Measurements from ENCODE around the gene GGCT.

GGCT gene

DNA sequence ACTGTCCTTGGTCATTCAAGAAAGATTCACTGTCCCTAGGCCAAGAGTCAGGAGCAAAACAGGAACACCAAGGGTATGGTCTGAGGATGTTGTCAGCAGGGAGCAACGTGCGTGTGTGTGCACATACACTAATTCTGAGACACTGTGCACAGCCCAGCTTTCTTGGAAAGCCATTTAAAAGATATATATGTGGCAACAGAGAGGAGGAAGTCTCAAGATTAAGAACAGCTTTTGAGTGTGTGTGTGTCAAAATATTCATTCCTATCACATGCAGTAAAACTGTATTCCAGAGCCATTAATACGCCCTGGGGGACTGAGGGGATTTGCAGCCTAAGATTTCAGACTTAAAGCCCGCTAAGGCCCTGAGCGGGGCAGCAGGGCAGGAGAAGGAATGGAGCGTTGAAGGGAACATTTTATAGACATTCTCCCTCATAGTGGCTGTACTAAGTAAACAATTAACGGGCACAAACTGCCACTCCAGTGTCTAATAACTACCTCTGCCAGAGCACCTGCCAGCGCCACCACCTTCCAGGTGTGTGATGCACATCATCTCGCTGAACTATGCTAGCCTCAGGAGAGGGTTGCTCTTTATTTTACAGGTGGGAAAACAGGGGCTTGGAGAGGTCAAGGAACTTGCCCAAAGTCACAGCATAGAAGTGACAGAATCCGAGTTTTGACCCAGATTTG is 28.0 kb downstream of the GGCT start:
- DNase-seq = no peak

DNA sequence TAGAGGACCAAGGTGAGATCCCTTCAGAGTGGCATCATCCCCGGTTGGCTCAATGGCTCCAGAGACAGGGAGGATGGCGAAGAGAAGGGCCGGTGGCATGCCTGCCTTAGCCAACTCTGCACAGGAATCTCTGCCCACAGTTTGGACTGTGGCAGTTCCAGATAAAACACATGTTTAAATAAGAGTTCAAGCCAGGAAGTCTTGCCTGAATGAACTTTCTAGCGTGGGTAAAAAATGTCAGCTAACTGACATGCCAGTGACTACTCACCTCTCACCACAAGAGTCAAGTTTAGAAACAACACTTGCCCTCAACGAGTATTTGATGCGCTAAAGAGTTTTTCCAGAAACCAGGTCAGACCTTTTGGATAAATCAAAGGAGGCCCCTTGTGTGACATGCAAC is 29.0 kb downstream of the GGCT start:
- DNase-seq = no peak

DNA sequence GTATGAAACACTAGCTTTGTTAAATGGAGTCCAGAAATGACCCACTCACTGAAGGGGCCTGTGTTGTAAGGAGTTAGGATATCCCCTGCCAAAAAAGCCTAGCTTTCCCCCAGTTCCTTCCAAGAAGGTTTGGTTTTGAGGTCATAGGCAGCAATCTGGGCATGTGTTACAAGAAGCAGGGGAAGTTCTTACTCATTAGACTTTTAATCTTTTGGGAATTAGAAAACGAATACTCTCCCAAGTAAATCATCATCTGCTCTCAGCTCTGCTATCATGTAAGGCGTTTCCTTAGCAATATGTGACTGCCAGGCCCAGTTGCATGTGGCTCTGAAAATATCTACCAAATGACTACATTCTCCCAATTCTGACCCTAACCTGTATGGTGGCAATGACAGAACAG is 29.7 kb downstream of the GGCT start:
- DNase-seq = no peak

DNA sequence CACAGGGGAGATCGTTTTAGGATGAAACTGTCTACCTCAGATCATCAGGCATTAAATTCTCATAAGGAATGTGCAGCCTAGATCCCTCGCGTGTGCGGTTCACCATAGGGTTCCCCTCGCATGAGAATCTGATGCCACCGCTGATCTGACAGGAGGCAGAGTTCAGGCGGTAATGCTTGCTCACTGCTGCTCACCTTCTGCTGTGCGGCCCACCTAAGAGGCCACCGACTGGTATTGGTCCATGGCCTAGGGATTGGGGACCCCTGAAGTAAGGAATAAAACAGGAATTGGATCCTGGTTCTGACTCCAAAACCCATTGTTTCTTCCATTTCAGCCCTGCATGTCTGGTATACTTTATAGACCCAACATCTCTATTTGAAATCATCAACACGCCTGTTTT is 30.1 kb downstream of the GGCT start:
- no peak for DNase-seq

DNA sequence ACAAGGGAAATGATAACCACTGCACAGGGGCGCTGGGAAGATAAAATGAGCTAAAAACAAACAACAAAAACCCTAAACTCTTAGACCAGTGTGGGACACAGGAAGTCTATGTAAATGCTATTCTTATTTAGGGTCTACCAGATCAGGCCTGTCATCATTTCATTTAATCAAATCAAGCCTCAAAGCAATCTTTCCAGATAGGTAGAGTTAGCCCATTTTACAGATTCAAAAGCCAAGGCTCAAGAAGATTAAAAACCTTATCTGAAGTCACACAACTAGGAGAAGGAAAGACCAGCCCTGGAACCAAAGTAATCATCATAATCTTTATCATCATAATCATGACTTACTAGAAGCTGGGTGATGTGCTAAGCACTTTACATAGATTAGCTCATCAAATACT is 30.7 kb downstream of the GGCT start:
- no peak for DNase-seq

DNA sequence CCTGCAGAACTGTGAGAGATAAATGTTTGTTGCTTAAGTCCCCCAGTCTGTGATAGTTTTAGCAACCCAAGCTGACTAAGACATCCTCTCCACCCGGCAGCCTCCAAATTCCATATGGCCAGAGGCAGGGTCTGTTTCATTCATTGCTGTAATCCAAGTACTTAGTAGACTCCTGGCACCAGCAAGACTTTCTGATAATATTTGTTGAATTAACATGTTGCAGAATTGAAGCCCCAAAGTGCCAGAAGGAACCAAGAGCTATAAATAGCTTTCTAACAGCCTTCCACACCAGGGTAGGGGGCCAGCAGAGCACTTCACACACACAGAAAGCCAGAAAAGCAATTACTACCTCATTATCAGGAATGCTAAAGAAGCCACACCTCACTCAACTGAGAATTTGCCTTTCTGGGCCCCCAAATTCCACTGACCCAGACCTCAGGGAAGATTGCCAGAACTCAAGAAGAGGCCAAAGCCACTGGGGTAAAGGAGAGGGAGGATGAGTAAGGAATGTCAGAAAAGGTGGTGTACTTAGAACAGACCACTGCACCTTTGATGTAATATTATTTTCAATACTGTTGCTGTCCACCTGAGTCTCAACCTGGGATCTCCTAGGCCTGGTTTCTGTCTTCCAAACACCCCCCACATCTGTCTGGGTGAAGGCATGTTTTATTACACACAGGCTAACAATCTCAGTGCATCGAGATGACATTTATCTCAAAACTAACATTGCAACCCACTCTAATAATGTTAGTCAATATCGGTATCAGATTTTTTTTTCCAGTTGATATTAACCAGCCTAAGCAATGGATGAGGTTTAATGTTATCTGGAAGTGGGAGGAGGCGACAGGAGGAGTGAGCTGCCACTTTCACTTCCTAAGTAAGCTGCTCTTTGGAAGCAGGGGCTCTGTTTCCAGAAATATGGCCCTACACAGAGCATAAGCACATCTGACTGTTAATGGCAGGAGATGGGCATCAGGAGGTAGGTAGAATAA is 31.5 kb downstream of the GGCT start:
- no peak for DNase-seq

GRCh38 chr7:30472081-30472783 is 32.4 kb downstream of the GGCT start:
- DNase-seq = no peak

- no peak for DNase-seq
Observed at GRCh38 chr7:30471205-30471604, 33.4 kb downstream of the GGCT start.

DNA sequence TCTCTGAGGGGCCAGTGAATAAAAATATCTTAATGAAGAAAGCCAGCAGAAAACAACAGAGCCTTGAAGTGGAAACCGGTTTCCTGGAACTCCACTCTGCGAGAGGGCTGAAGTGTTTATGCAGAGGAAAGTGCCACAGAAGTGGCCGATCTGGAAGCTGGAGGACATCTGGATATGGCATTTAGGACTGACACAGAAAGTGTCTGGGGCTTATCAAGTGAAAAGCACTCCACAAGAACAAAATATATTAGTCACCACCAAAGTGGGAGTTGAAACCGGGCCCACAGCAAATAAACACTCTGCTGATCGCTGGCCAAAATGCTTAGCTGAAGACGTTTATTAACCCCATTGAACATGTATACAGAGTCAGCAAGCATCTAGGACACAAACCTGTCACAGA is 33.9 kb downstream of the GGCT start:
- DNase-seq = no peak

DNA sequence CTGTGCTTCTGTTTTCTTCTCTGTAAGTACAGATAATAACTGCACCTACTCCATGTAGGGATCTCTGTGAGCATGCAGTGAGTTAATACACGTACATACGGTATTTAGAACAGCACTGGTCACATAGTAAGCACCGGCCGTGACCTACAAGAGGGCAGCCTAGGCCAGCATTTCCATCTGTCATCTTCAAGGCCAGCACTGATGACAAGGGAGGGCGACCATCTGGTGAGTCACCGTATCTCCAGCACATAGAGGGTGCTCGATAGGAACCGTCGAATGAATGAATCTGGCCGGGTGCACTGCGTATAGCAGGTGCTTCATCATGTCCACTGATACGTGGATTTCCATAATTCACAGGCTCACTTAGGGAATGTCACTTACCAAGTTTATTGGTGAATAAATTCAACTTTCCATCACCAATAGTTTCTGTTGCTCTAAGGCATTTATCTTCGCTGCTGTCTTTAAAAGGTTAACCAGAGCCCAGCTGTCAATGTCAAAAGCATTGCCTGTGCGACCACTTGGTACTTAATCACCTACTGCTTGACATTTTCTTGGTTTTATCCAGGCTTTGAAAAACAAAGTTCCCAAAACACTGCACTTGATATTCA is 34.4 kb downstream of the GGCT start:
- no peak for DNase-seq

GRCh38 chr7:30469303-30469702 is 35.3 kb downstream of the GGCT start:
- DNase-seq = no peak

- DNase-seq = no peak
Observed at GRCh38 chr7:30468791-30469190, 35.8 kb downstream of the GGCT start.

GRCh38 chr7:30468041-30468440 is 36.6 kb downstream of the GGCT start:
- DNase-seq = no peak

DNA sequence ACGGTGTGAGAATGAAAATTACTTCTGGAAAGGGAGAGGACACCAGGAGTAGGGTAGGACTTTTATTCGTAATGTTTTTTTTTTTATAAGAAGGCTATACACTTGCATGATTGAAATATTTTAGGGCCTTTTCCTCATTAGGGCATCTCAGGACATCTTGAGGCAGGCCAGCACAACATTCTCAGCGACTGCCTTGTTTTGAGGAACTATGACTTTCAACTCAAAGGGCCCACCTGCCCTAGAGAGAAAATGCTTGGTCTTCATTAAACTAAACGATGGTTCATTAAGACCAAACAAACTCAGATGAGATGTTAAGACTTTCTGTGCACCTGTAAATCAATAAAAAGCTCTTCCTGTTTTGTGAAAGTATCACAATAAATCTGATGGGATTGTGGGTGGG is 37.4 kb downstream of the GGCT start:
- no peak for DNase-seq

- no peak for DNase-seq
Observed at GRCh38 chr7:30466266-30466665, 38.4 kb downstream of the GGCT start.

- no peak for DNase-seq
Observed at GRCh38 chr7:30465811-30466180, 38.8 kb downstream of the GGCT start.

GRCh38 chr7:30465046-30465810 is 39.4 kb downstream of the GGCT start:
- DNase-seq = no peak

GRCh38 chr7:30464231-30464671 is 40.4 kb downstream of the GGCT start:
- no peak for DNase-seq

- DNase-seq = no peak
Observed at GRCh38 chr7:30463405-30464145, 41.1 kb downstream of the GGCT start.

DNA sequence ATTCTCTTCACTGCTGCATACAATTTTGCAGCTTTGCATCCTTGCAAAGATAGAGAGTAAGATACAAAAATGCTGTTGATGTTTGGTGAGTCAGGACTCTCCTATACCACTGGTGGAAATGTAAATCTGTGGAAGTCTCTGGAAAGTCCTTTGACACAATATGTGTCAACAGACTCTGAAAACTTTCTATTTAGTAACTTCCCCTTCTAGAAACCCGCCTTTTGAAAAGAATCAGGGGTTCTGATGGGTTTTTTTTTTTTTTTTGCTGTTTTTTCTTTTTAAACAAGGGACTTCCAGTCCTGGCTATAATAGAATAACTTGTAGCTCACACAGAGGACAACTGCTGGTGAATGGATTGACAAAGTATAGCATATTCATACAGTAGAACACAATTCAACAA is 42.5 kb downstream of the GGCT start:
- no peak for DNase-seq

DNA sequence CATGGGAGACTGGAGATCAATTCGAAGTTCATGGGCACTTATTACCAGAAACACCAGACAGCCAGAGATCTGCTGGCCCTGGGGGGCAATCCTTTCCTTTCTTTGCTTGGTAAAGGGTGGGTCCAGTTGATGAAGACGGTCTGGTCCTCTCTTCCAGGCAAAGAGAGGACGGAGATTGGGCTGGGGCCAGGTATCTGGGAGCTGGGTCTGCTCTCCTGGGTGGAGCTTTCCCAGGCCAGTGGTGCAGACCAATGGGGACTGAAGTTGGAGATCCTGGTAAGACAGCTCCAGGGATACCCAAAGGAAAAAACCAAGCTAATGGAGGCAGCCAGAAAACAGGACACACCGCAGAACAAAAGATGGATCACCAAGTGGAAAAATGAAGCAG is 44.4 kb downstream of the GGCT start:
- DNase-seq = no peak

All from CD4-positive, alpha-beta T cell treated with Interleukin-15 for 1 hour (primary cell).